ENCODE results near the gene SORL1. TPM values are rescaled to one million over a fixed set of nuclear protein-coding genes. Genes with fewer than 3 reads are reported as not detected.

Gene SORL1
- total RNA-seq, 2 experiments from 2014 or later: 228 to 411 TPM

GRCh38 chr11:121539000-121539399 lies 86.9 kb downstream of the SORL1 start:
- H3K36me3 ChIP-seq (ENCODE audit: insufficient read depth, low read length): peaks cover 97% of the 10 kb centered on the region
- H3K4me1 ChIP-seq (ENCODE audit: insufficient read depth, low read length, poor library complexity, severe bottlenecking): peaks cover 71% of the 10 kb centered on the region
- no peaks in the 10 kb centered on the region for H3K9me2 ChIP-seq (ENCODE audit: insufficient read depth, low read length)
- H2AFZ ChIP-seq (ENCODE audit: low read length): no peak overlapping the region
- H3K79me2 ChIP-seq (ENCODE audit: insufficient read depth, low read depth, low read length): peaks cover 89% of the 10 kb centered on the region
- BruUV-seq (replicated peaks): no TSS peak
- ChIA-PET CTCF (ENCODE audit: unreplicated experiment) (no interaction called here), POLR2A (interaction anchor here (0.7 kb wide), 1 partner anchor 110 kb away, joined by 3 read pairs; no protein-coding TSS in a partner anchor)
- no peak overlapping the region for H3K4me3 ChIP-seq (ENCODE audit: low read depth, low read length, poor library complexity, severe bottlenecking)
- no peak for TF ChIP-seq CTCF (conservative IDR thresholded peaks at IDR 0.05; ENCODE audit: low read length)
- no peak for TF ChIP-seq EZH2phosphoT487 (IDR thresholded peaks at IDR 0.05; ENCODE audit: borderline replicate concordance, low read depth, low read length)
- no peak overlapping the region for H3K4me2 ChIP-seq (ENCODE audit: low read length)
- H3K9me3 ChIP-seq (ENCODE audit: low read length): no peaks in the 10 kb centered on the region
- H3K27ac ChIP-seq (ENCODE audit: low read depth, low read length, poor library complexity, severe bottlenecking): peak overlapping the region; percentile 16
- H4K20me1 ChIP-seq (ENCODE audit: insufficient read depth, low read length): no peaks in the 10 kb centered on the region; the same call in 1 of the 2 replicates
- no peak for DNase-seq (ENCODE audit: low spot score)
- intact Hi-C loops (cut with micrococcal nuclease; ENCODE audit: unreplicated experiment): no loop called here

GRCh38 chr11:121540627-121541026 lies 88.5 kb downstream of the SORL1 start:
- peaks cover 92% of the 10 kb centered on the region for H3K79me2 ChIP-seq (ENCODE audit: insufficient read depth, low read depth, low read length)
- no peak overlapping the region for H3K4me3 ChIP-seq (ENCODE audit: low read depth, low read length, poor library complexity, severe bottlenecking)
- H4K20me1 ChIP-seq (ENCODE audit: insufficient read depth, low read length): no peaks in the 10 kb centered on the region; the same call in 1 of the 2 replicates
- H2AFZ ChIP-seq (ENCODE audit: low read length): no peak overlapping the region
- H3K27ac ChIP-seq (ENCODE audit: low read depth, low read length, poor library complexity, severe bottlenecking): no peak overlapping the region
- H3K9me2 ChIP-seq (ENCODE audit: insufficient read depth, low read length): no peaks in the 10 kb centered on the region
- BruUV-seq (replicated peaks): TSS peak; percentile 6
- TF ChIP-seq EZH2phosphoT487 (IDR thresholded peaks at IDR 0.05; ENCODE audit: borderline replicate concordance, low read depth, low read length) (no peak), CTCF (conservative IDR thresholded peaks at IDR 0.05; ENCODE audit: low read length) (no peak)
- intact Hi-C loops (cut with micrococcal nuclease; ENCODE audit: unreplicated experiment): no loop called here
- ChIA-PET CTCF (ENCODE audit: unreplicated experiment) (no interaction called here), POLR2A (interaction anchor here (0.7 to 1.3 kb wide), 4 partner anchors 13 to 155 kb away, joined by 3 to 7 read pairs (median 4); no protein-coding TSS in a partner anchor)
- no peak overlapping the region for H3K4me2 ChIP-seq (ENCODE audit: low read length)
- H3K36me3 ChIP-seq (ENCODE audit: insufficient read depth, low read length): peaks cover 97% of the 10 kb centered on the region
- no peak for DNase-seq (ENCODE audit: low spot score)
- H3K4me1 ChIP-seq (ENCODE audit: insufficient read depth, low read length, poor library complexity, severe bottlenecking): peaks cover 71% of the 10 kb centered on the region
- no peaks in the 10 kb centered on the region for H3K9me3 ChIP-seq (ENCODE audit: low read length)

- BruUV-seq (replicated peaks): no TSS peak
- H4K20me1 ChIP-seq (ENCODE audit: insufficient read depth, low read length): no peaks in the 10 kb centered on the region; the same call in 1 of the 2 replicates
- intact Hi-C loops (cut with micrococcal nuclease; ENCODE audit: unreplicated experiment): no loop called here
- H3K4me3 ChIP-seq (ENCODE audit: low read depth, low read length, poor library complexity, severe bottlenecking): no peak overlapping the region
- no peak overlapping the region for H2AFZ ChIP-seq (ENCODE audit: low read length)
- ChIA-PET CTCF (ENCODE audit: unreplicated experiment) (no interaction called here), POLR2A (no interaction called here)
- TF ChIP-seq CTCF (conservative IDR thresholded peaks at IDR 0.05; ENCODE audit: low read length): no peak
- no peak for TF ChIP-seq EZH2phosphoT487 (IDR thresholded peaks at IDR 0.05; ENCODE audit: borderline replicate concordance, low read depth, low read length)
- peak overlapping the region; percentile 21 for H3K4me2 ChIP-seq (ENCODE audit: low read length)
- DNase-seq (ENCODE audit: low spot score): peak; percentile 35
- no peaks in the 10 kb centered on the region for H3K9me3 ChIP-seq (ENCODE audit: low read length)
- peaks cover 97% of the 10 kb centered on the region for H3K36me3 ChIP-seq (ENCODE audit: insufficient read depth, low read length)
- H3K27ac ChIP-seq (ENCODE audit: low read depth, low read length, poor library complexity, severe bottlenecking): peak overlapping the region; percentile 49
- H3K9me2 ChIP-seq (ENCODE audit: insufficient read depth, low read length): no peaks in the 10 kb centered on the region
- peaks cover 38% of the 10 kb centered on the region for H3K4me1 ChIP-seq (ENCODE audit: insufficient read depth, low read length, poor library complexity, severe bottlenecking)
- H3K79me2 ChIP-seq (ENCODE audit: insufficient read depth, low read depth, low read length): peaks cover 84% of the 10 kb centered on the region
Observed at GRCh38 chr11:121543836-121544380, 91.8 kb downstream of the SORL1 start.

All from OCI-LY7 (cell line).